Measurements from ENCODE around the gene GJB3.

The GJB3 gene

DNA sequence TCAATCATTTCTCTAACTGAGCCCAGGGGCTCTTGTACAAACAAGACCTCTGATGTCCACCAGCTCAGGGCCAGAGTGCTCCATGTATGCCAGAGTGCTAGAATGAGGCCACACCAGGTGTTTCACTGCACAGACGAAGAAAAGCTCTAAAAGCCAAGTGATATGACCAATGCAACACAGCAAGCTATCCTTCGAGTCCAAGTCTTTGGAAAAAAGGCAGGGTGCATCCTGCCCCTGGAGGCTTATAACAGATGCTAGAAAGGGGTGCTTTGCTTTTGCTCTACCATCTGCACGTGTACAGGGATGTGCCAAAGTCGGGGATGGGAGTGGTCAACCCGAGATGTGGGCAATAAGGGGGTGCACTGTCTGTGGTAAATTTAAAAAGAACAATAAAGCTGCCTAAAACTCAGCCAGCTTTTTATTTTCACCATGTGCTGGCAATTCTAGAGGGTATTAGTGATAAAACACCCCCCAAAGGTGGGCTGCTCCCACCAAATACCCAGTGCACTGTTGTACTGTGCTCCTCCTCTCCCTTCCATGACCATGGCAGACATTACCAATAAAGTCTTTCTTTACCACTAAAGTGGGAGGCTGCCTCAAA is 46.4 kb downstream of the GJB3 start:
- no peak for DNase-seq

DNA sequence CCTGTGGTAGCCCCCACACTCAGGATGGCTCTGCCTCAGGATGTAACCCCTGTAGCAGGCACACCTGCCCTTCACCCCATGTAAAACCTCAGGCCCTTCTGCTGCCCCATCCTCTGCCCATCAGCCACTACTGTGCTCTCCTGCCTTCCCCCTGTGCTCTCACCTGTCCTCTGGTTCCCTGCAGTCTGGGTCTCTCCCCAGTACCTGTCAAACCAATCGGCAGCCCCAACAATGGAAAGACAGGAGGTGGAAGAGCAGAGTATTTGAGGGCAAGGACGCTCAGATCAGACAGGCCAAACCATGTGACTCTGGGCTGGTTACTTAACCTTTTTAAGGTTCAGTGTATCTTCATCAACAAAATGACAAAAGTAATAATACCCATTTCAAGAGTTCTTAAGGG is 47.6 kb downstream of the GJB3 start:
- DNase-seq, result no peak

DNA sequence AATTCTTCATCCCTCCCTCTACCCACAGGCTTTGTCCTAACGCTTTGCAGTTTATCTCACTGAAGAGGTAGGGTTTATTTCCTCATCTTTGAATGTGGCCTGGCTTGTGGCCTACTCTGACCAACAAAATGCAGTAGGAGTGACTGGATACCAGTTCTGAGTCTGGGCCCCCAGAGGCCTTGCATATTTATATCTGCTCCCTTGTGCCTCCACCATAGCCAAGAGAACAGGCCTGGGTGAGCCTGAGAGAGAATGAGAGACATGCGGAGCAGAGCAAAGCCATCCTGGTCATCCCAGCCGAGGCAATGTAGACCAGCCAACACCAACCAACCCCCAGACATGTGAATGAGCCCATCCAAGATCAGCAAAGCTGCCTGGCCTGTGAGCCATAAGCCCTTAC is 48.2 kb downstream of the GJB3 start:
- DNase-seq, result no peak

DNA sequence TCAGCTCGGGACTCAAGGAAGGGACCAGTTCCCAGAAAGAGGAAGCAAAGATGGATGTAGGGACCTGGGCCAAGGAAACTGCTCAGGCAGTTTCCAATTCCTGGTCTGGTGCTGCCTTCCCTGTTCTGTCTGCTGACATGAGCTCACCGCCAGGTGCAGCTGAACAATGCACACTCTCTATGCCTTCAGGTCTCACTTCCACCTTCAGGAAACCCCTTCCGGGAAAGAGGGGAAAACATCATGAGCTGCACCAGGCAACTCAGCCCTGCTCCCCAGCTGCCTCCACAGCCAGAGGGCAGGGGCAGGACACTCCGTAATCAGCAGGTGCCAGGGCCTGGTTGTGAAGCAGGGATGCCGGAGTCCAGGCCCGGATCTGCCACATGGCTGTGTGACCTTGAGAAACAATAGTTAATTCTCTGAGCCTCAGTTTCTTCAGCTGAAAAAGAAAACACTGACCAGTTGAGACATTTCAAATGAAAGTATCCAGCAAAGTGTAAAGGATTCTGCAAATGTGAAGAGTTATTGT is 50.8 kb downstream of the GJB3 start:
- DNase-seq, result no peak

DNA sequence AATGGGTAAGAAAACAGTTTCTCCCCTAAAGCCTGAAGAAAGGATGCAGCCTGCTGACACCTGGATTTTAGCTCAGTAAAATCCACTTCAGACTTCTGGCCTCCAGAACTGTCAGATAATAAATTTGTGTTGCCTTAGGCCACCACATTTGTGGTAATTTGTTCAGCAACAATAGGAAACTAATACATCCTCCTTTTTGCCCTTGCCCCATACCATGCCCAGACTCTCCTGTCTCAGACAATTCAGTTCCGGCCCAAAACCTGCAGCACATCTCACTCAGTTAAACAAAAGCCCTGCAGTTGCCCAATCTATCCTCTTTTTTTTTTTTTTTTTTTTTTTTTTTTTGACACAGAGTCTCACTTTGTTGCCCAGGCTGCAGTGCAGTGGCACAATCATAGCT is 52.7 kb downstream of the GJB3 start:
- DNase-seq, result no peak
